Measurements from ENCODE around the gene GNG3.
"Not testable (repeated sequence)": the region's sequence is repeated elsewhere in the genome, so short reads cannot be mapped to it uniquely, and the experiment has no call there.

The GNG3 gene

GRCh38 chr11:62687508-62688396 is 19.7 kb upstream of the GNG3 start:
- no peak for DNase-seq (ENCODE audit: low read depth)

GRCh38 chr11:62688491-62688890 is 19.0 kb upstream of the GNG3 start:
- DNase-seq (ENCODE audit: low read depth) = no peak

DNA sequence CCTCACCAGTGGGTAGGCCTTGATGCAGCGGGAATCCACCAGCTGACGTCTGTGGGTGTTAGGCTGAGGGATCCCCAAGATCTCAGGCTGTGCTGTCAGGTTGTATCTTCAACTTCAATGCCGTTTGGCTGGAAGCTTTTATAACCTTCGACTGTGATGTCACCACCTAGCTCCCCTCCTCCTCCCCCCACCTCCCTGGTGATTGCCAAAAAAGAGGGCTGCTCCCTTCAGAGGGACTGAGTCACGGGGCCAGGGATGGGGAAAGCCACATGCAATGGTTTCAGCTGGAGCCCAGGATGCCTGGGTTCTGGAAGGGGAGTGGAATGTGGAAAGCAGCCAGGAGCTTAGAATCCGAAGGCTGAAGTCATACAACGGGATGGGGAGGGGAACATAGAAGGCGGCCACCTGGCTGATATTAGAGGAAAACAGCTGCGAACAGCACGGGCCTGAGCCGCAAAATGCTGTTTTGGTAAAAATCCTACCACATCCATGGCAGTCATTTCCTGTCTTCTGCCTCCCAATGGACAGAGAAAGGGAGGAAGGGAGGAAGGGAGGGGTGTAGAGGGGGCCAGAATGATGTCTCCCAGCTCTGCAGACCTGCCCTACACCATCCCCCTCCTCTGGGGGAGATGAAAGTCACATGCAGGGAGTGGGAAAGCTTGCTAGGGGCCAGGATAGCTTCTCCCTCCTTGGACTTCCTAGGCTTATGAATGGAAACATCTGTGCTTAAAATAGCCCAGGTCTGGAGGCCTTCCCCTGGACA is 17.9 kb upstream of the GNG3 start, which contains the start of gene LRRN4CL:
Gene LRRN4CL, minus strand, starts transcription at position 110 of the 763 bp plus-strand sequence. CDS start 1,022 bp downstream, outside the sequence.
- DNase-seq (ENCODE audit: low read depth) = peak; percentile 80

- DNase-seq (ENCODE audit: low read depth) = not testable (repeated sequence)
Observed at GRCh38 chr11:62693624-62694023, 13.9 kb upstream of the GNG3 start.

- DNase-seq (ENCODE audit: low read depth) = peak; percentile 79
Observed at GRCh38 chr11:62694455-62695167, 12.9 kb upstream of the GNG3 start.

GRCh38 chr11:62702246-62702645 is 5.2 kb upstream of the GNG3 start:
- no peak for DNase-seq (ENCODE audit: low read depth)

- not testable (repeated sequence) for DNase-seq (ENCODE audit: low read depth)
Observed at GRCh38 chr11:62703921-62704320, 3.6 kb upstream of the GNG3 start.

DNA sequence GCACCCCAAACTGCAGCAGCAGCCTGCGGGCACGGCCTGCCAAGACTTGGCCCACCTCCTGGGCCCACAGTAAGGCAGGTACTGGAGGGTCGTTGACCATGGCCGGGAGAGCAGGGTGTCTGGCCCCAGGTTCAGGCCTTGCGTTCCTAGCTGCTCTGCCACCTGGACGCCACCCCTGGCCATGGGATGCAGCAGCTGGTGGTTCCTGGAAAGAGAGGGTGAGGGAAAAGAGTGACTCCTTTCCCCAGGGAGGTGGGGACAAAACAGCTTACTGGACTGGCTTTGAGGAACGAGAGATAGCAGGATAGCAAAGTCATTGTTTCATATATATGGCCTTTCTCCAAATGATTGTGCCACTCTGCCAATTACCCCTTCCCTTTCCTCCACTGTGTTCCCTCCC is 2.1 kb upstream of the GNG3 start:
- no peak for DNase-seq (ENCODE audit: low read depth)

GRCh38 chr11:62705880-62706849 is 1.3 kb upstream of the GNG3 start:
- DNase-seq (ENCODE audit: low read depth) = peak; percentile 91

DNA sequence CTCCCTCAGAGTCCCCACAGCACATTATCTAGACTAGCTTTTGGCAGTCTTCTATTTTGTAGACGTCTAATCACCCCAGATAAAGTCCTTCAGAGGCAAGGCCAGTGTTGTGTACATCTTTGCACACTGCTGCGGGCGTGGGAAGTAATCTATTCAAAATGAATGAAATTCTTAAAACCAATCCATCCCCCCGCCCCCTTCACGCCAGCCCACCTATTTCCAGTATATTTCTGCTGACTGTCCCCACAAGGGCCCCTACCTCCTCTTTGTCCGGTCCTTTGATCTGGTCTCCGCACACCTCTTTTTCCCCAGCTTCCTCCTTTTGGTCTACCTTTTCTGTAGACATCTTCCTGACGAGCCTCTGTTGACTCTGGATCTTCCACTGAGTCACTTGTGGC is 627 bp upstream of the GNG3 start:
- DNase-seq (ENCODE audit: low read depth) = no peak

GRCh38 chr11:62708392-62708791 is 916 bp downstream of the GNG3 start:
- DNase-seq (ENCODE audit: low read depth) = no peak

DNA sequence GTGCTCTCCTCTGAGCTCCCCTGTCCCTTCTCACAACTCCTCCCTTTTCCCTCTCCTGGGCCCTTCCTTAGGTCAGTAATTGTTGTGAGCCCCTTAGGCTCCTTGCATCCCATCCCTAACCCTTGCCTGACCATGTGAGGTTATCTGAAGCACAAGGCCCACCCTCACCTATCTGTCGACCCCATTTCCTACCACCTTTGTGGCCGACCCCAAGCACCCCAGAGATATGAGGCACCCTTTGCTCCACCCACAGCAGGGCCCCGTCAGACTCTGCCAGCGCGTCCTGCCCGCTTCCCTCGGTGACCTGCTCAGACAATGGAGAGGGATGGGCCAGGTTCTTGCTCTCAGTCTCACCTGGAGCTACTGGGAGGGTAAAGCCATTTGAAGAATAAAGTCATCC is 1.3 kb downstream of the GNG3 start:
- no peak for DNase-seq (ENCODE audit: low read depth)

DNA sequence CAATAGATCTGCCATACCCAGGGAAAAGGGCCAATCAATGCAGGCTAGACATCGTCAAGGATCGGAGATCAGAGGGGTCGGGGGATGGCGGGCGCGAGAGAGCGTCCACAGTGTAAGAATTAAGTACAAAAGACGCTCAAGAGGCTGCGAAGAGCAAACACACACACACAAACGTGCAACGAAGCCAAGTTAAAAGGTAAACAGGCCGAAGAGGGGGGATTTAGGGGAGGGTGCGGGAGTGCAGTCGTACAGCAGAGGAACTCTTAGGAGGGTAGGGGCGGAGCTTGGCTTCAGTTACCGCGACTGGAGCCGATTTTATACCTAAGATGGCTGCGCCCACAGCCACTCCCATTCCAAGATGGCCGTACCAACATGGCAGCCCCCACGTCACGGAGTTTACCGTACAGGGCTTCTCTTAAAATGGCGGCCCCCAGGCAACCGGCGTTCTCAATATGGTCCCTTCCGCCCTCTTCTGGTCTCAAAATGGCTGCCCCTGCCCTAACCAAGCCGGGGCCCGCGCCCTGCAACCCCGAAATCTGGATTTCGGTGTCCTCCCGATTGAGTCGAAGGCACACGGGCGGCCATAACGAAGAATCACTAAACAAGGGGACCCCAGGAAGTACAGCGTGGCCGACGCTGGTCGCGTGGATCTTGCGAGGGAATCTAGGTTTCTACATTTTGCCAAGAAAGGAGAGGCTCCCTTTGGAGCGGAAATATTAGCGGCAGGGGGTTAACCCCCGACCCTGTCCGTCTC is 1.9 kb downstream of the GNG3 start:
- peak; percentile 99 for DNase-seq (ENCODE audit: low read depth)

DNA sequence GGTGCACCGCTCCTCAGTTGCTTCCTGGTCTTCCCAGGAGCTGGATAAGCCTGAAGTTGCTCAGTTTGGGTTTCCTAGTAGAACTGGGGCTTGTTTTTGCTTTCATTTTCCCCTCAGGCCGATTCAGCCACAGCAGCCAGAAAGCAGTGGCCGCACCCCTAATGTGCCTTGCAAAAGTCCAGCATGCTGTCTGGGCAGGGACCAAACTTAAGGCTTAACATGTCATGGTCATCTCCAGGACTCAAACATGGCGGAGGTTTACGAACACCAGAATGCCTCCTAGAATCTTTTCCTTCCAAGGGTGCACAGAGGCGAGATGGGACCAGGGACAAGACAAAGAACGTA is 2.5 kb downstream of the GNG3 start:
- DNase-seq (ENCODE audit: low read depth) = peak; percentile 52

DNA sequence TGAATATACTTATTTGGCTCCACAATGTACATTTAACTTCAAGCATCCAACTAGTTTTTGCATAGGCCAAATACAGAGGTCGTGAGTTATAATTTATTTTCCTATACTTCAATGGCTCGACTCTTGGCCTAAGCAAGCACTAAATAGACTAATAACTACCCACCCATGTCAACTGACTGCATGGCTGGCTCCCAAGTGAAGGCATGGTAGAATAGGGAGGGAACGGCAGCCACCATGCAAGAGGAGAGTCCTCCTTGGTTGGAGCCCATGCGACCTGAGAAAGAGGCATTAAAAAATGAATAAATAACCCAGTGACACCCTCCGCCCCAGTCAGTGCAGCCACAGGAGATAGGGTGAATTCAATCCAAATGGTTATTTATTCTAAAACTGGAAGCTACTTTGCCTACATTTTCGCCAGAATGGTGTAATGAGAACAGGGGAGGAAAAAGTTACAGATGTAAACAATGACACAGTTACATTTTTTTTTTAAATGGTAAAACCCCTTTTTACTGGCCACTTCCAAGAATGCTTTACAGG is 4.9 kb downstream of the GNG3 start:
- no peak for DNase-seq (ENCODE audit: low read depth)

DNA sequence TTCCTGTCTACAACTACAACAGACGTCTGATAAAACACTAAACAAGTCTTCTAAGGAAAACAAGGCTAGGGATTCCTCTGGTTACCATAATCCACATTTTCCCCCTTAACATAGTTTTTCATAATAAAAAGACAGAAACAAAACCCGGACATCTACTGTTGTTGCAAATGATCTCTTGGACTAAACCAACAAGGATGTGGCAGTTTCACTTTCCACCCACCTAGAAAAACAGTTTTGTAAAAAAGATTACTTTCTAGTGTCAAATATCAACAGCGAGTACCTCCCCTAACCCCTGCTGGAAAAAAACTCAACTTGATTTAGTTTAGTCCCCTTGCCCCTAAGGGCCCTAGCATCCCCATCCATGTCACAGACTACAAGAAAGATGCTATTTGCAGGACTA is 5.4 kb downstream of the GNG3 start:
- DNase-seq (ENCODE audit: low read depth) = no peak

DNA sequence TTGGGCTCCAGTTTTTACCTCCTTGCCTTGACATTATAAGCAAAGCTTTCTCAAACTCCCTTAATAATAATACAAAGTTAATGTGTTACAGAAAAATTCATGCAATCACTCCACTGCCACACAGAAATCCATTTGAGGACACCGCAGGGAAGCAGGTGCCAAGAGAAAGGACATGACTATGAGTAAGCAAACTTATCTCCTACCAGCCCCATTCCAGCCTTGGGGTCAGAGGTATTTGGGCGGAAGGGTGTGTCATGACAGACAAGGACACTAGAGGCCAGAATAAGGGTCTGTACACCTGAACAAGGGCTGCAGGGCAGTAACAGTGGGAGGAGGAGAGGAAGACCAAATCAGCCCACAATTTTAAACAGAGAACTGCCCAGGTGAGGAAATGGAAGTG is 5.9 kb downstream of the GNG3 start:
- no peak for DNase-seq (ENCODE audit: low read depth)

DNA sequence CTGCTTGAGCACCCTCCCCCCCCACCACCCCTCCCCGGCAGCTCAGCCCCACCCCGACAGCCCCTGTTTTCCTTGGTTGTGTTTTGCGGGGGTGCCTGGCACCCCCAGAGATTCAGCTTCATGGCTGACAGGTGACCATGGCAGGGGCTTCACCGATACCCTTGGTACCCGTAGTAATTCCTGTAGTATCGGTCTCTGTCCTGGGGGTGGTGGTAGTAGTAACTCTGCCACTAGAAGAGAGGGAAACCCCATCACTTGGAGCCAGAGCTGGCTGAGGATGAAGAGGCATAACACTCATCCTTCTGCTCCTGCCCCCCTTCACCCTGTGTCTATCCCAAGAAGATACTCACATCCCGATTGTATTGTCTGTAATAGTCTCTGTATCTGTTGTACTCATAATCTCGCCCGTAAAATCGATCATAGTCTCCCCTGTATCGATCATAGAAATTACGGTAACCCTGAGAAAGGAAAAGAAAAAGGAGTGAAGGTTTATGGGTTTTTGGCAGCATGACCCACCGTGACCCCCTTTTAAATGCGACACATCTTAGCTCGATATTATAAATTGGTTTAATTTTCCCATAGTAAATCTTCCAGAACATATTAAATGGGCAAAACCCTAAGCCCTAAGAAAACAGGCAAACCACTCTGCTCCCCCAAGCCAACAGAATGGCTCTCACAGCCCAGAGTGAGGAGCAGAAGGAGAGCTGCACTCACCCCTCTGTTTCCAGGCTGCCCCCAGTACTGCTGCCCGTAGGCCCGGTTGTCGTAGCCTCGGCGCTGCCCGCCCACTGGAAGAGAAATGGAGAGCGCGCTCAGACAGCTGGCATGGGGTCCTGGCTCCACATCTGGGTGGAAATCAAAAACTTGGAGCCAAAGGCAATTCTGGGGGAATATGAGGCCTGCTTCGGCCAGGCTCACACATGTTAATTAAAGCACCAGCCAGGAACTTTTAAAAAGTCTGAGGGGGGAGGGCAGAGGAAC is 8.0 kb downstream of the GNG3 start:
- DNase-seq (ENCODE audit: low read depth) = no peak

DNA sequence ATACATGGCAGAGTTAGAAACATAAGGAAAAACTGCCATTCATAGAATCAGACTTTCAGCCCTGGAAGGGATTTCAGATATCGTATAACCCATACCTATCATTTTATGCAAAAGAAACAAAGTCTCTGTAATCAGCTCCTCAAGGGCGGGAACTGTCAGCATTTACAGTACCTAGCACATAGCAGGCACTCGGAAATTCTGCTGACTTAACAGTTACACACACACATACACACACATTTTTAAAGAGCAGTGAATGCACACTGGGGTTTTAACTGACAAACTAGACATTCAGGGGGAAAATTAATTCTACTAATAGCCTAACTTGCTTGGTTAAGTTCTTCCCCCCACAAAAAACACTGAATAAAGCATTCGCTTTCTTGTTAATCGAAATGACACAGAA is 8.7 kb downstream of the GNG3 start:
- DNase-seq (ENCODE audit: low read depth) = no peak
